WTC11 (cell line): ENCODE results near the gene AK8. TPM values are rescaled to one million over a fixed set of nuclear protein-coding genes. Genes with fewer than 3 reads are reported as not detected.
A peak's percentile ranks its signal among the peaks of the same experiment; 100 is the strongest.

Source experiments
- ATAC-seq: fragments of 200-7000 bp; cut with Tn5 transposase; 2 replicates; pipeline ENCODE4 v1.10.0; 2021; ENCODE audit warnings: mild to moderate bottlenecking, moderate library complexity
- CTCF ChIA-PET: fragments of 300-600 bp; sonication (Branson Sonifier 250); formaldehyde crosslinking; loops from one replicate; lab custom pipeline; 2021; ENCODE audit warnings: antibody characterized with exemption; lab: Charles Lee
- POLR2A ChIA-PET: fragments of 350-600 bp; sonication (Branson Sonifier 250); formaldehyde crosslinking; loops from one replicate; lab custom pipeline; 2021; ENCODE audit warnings: antibody characterized with exemption; lab: Charles Lee
- DNase-seq: peaks from one replicate; pipeline ENCODE4 v3.0.0; 2021; ENCODE audit warnings: low spot score
- H3K27ac Mint-ChIP-seq: 2 replicates; pipeline ENCODE4 v1.8.0; 2021; ENCODE audit warnings: mixed read lengths
- H3K27me3 Mint-ChIP-seq: 2 replicates; pipeline ENCODE4 v1.8.0; 2021; ENCODE audit warnings: low read depth, mild to moderate bottlenecking, moderate library complexity, mixed read lengths
- H3K36me3 Mint-ChIP-seq: 2 replicates; pipeline ENCODE4 v1.8.0; 2021; ENCODE audit warnings: mixed read lengths
- H3K4me1 Mint-ChIP-seq: 2 replicates; pipeline ENCODE4 v1.8.0; 2022; ENCODE audit warnings: mixed read lengths
- H3K4me3 Mint-ChIP-seq: 2 replicates; pipeline ENCODE4 v1.8.0; 2021; ENCODE audit warnings: mild to moderate bottlenecking, moderate library complexity, mixed read lengths
- H3K9me3 Mint-ChIP-seq: 2 replicates; pipeline ENCODE4 v1.8.0; 2021; ENCODE audit warnings: mixed read lengths
- ESRRA ChIP-seq: sonication (generic); formaldehyde crosslinking; IDR thresholded peaks from 2 replicates; pipeline ENCODE4 v1.8.1; 2022; ENCODE audit warnings: mild to moderate bottlenecking, missing genetic modification reagents, borderline replicate concordance
- NR2C2 ChIP-seq: sonication (generic); formaldehyde crosslinking; IDR thresholded peaks from 2 replicates; pipeline ENCODE4 v1.8.0; 2022; ENCODE audit warnings: mild to moderate bottlenecking, missing genetic modification reagents
- PRRX2 ChIP-seq: fragments of 250-450 bp; sonication (Bioruptor Pico); IDR thresholded peaks from 2 replicates; pipeline ENCODE4 v1.8.0; 2021; ENCODE audit warnings: mild to moderate bottlenecking
- RELA ChIP-seq: sonication (generic); formaldehyde crosslinking; IDR thresholded peaks from 2 replicates; pipeline ENCODE4 v1.8.1; 2022; ENCODE audit warnings: missing genetic modification reagents, mild to moderate bottlenecking, borderline replicate concordance
- SMAD4 ChIP-seq: sonication (generic); formaldehyde crosslinking; IDR thresholded peaks from 2 replicates; pipeline ENCODE4 v1.8.0; 2022; ENCODE audit warnings: mild to moderate bottlenecking, missing genetic modification reagents
- SOX15 ChIP-seq: fragments of 250-450 bp; sonication (Bioruptor Pico); IDR thresholded peaks from 2 replicates; pipeline ENCODE4 v1.9.0; 2021; ENCODE audit warnings: mild to moderate bottlenecking
- SP1 ChIP-seq: sonication (generic); formaldehyde crosslinking; conservative IDR thresholded peaks from 2 replicates; pipeline ENCODE4 v1.8.1; 2022; ENCODE audit warnings: missing genetic modification reagents
- ZNF317 ChIP-seq: sonication (generic); formaldehyde crosslinking; IDR thresholded peaks from 2 replicates; pipeline ENCODE4 v1.8.1; 2023; ENCODE audit warnings: low read depth, mild to moderate bottlenecking, moderate library complexity, missing genetic modification reagents, borderline replicate concordance
- ZNF396 ChIP-seq: fragments of 250-450 bp; sonication (Bioruptor Pico); IDR thresholded peaks from 2 replicates; pipeline ENCODE4 v1.8.0; 2021; ENCODE audit warnings: mild to moderate bottlenecking, moderate library complexity, borderline replicate concordance
- total RNA-seq: library from RNA; stranded (reverse); gene quantifications from 3 replicates; pipeline ENCODE4 v1.2.3, GENCODE V29; 2021
- TF ChIP-seq, protein P1 (sequence below): sonication (generic); formaldehyde crosslinking; IDR thresholded peaks from 2 replicates; pipeline ENCODE4 v1.8.0; 2022; ENCODE audit warnings: mild to moderate bottlenecking, missing genetic modification reagents
- TF ChIP-seq, protein P2 (sequence below): sonication (generic); formaldehyde crosslinking; IDR thresholded peaks from 2 replicates; pipeline ENCODE4 v1.8.1; 2023; ENCODE audit warnings: mild to moderate bottlenecking, missing genetic modification reagents
- TF ChIP-seq, protein P3 (sequence below): sonication (generic); formaldehyde crosslinking; IDR thresholded peaks from 2 replicates; pipeline ENCODE4 v1.8.1; 2023; ENCODE audit warnings: mild to moderate bottlenecking, missing genetic modification reagents, moderate library complexity
- TF ChIP-seq, protein P4 (sequence below): sonication (generic); formaldehyde crosslinking; IDR thresholded peaks from 2 replicates; pipeline ENCODE4 v1.8.1; 2022; ENCODE audit warnings: missing genetic modification reagents, borderline replicate concordance
- TF ChIP-seq, protein P5 (sequence below): fragments of 200-600 bp; IDR thresholded peaks from 2 replicates; pipeline ENCODE4 v1.8.0; 2022; ENCODE audit warnings: antibody characterized with exemption
- TF ChIP-seq, protein P6 (sequence below): fragments of 250-450 bp; sonication (Bioruptor Pico); IDR thresholded peaks from 2 replicates; pipeline ENCODE4 v2.1.2; 2022; ENCODE audit warnings: mild to moderate bottlenecking, moderate library complexity

AK8 gene
- total RNA-seq, 1 experiment from 2014 or later: 0.48 TPM

DNA sequence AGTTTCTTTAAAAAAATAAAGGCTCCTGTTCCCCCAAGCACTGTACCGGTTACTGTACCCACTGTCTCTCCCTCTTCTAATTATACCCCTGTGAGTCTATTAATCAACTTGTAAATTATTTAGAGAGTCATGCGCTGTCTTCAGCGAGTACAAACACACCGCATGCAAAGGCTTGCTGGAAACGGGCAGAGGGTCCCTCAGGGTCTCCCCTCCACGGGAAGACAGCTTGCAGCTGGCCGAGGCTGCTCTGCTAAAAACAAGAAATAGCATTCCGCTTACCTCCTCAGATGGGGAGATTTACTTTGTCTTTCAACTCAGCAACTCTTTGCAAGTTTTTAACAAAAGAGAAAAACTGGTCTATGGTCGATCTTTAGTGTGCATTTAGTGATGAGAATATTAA, 71.8 kb downstream of the AK8 start:
- no peaks in the 10 kb centered on the region for H3K36me3 Mint-ChIP-seq
- H3K4me1 Mint-ChIP-seq: peaks cover 35% of the 10 kb centered on the region
- ATAC-seq (no peak), DNase-seq (no peak)
- CTCF ChIA-PET: interaction anchor here (0.6 to 3.8 kb wide), 11 partner anchors 11 to 396 kb away, joined by 3 to 32 read pairs (median 5); partner anchors contain the start of genes CFAP77 and GFI1B
- H3K27me3 Mint-ChIP-seq: no peaks in the 10 kb centered on the region; the same call in 1 of the 2 replicates
- POLR2A ChIA-PET: interaction anchor here (0.6 kb wide), 1 partner anchor 594 kb away, joined by 3 read pairs; no protein-coding TSS in a partner anchor
- TF ChIP-seq, protein P1, sequence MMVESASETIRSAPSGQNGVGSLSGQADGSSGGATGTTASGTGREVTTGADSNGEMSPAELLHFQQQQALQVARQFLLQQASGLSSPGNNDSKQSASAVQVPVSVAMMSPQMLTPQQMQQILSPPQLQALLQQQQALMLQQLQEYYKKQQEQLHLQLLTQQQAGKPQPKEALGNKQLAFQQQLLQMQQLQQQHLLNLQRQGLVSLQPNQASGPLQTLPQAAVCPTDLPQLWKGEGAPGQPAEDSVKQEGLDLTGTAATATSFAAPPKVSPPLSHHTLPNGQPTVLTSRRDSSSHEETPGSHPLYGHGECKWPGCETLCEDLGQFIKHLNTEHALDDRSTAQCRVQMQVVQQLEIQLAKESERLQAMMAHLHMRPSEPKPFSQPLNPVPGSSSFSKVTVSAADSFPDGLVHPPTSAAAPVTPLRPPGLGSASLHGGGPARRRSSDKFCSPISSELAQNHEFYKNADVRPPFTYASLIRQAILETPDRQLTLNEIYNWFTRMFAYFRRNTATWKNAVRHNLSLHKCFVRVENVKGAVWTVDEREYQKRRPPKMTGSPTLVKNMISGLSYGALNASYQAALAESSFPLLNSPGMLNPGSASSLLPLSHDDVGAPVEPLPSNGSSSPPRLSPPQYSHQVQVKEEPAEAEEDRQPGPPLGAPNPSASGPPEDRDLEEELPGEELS (CRISPR knock-in tag): no peak
- TF ChIP-seq PRRX2 (CRISPR knock-in tag) (no peak), RELA (CRISPR knock-in tag) (no peak), SOX15 (CRISPR knock-in tag) (no peak)
- TF ChIP-seq, protein P2, sequence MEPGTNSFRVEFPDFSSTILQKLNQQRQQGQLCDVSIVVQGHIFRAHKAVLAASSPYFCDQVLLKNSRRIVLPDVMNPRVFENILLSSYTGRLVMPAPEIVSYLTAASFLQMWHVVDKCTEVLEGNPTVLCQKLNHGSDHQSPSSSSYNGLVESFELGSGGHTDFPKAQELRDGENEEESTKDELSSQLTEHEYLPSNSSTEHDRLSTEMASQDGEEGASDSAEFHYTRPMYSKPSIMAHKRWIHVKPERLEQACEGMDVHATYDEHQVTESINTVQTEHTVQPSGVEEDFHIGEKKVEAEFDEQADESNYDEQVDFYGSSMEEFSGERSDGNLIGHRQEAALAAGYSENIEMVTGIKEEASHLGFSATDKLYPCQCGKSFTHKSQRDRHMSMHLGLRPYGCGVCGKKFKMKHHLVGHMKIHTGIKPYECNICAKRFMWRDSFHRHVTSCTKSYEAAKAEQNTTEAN: no peak
- TF ChIP-seq, protein P3, sequence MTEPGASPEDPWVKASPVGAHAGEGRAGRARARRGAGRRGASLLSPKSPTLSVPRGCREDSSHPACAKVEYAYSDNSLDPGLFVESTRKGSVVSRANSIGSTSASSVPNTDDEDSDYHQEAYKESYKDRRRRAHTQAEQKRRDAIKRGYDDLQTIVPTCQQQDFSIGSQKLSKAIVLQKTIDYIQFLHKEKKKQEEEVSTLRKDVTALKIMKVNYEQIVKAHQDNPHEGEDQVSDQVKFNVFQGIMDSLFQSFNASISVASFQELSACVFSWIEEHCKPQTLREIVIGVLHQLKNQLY (CRISPR knock-in tag): no peak
- TF ChIP-seq, all 79 proteins: peak for 0
- no peak overlapping the region for H3K4me3 Mint-ChIP-seq
- H3K9me3 Mint-ChIP-seq: no peaks in the 10 kb centered on the region
- peak overlapping the region; percentile 78 for H3K27ac Mint-ChIP-seq

DNA sequence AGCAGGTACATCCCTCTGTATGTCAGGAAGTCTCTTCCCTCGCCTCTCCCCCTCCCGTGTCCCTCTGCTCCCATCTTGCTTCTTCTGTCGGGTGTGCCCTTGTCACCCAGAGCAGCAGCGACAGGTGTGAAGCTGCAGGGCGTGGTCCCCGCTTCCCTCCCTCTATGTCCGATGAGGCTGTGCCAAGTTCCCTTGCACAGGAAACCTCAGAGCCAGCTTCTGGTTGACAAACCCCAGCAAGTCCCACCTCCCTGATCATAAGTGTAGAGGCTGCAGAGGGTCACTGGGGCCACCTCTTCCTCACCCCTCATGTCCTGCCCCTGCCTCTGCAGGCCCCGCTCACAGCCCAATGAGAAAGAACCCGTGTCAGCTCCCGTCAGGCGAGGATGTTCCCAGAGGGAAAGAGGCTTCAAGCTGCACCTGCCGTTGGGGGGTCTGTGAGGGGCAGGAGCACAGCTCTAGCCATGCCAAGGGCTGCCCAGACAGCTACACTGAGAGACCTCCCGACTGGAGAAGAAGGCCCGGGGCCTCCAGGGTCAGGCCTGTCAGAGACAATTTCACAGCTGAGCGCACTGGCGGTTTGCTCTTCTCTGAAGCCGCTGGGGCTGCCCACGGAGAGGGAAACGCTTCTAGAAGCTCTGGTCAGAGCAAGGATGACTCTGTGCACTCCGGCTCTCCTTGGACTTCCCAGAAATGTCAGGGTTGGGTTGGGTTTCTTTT, 73.3 kb downstream of the AK8 start:
- H3K4me3 Mint-ChIP-seq: no peak overlapping the region
- ATAC-seq (no peak), DNase-seq (no peak)
- no peaks in the 10 kb centered on the region for H3K9me3 Mint-ChIP-seq
- H3K36me3 Mint-ChIP-seq: no peaks in the 10 kb centered on the region
- CTCF ChIA-PET: interaction anchor here (0.7 to 3.8 kb wide), 9 partner anchors 7 to 167 kb away, joined by 3 to 32 read pairs (median 3); no protein-coding TSS in a partner anchor
- POLR2A ChIA-PET: no interaction called here
- H3K4me1 Mint-ChIP-seq: peaks cover 43% of the 10 kb centered on the region
- TF ChIP-seq, protein P1 (CRISPR knock-in tag): no peak
- TF ChIP-seq, protein P4, sequence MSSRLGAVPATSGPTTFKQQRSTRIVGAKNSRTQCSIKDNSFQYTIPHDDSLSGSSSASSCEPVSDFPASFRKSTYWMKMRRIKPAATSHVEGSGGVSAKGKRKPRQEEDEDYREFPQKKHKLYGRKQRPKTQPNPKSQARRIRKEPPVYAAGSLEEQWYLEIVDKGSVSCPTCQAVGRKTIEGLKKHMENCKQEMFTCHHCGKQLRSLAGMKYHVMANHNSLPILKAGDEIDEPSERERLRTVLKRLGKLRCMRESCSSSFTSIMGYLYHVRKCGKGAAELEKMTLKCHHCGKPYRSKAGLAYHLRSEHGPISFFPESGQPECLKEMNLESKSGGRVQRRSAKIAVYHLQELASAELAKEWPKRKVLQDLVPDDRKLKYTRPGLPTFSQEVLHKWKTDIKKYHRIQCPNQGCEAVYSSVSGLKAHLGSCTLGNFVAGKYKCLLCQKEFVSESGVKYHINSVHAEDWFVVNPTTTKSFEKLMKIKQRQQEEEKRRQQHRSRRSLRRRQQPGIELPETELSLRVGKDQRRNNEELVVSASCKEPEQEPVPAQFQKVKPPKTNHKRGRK: no peak
- TF ChIP-seq, protein P3 (CRISPR knock-in tag): no peak
- TF ChIP-seq, protein P5, sequence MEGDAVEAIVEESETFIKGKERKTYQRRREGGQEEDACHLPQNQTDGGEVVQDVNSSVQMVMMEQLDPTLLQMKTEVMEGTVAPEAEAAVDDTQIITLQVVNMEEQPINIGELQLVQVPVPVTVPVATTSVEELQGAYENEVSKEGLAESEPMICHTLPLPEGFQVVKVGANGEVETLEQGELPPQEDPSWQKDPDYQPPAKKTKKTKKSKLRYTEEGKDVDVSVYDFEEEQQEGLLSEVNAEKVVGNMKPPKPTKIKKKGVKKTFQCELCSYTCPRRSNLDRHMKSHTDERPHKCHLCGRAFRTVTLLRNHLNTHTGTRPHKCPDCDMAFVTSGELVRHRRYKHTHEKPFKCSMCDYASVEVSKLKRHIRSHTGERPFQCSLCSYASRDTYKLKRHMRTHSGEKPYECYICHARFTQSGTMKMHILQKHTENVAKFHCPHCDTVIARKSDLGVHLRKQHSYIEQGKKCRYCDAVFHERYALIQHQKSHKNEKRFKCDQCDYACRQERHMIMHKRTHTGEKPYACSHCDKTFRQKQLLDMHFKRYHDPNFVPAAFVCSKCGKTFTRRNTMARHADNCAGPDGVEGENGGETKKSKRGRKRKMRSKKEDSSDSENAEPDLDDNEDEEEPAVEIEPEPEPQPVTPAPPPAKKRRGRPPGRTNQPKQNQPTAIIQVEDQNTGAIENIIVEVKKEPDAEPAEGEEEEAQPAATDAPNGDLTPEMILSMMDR: no peak
- TF ChIP-seq, protein P6, sequence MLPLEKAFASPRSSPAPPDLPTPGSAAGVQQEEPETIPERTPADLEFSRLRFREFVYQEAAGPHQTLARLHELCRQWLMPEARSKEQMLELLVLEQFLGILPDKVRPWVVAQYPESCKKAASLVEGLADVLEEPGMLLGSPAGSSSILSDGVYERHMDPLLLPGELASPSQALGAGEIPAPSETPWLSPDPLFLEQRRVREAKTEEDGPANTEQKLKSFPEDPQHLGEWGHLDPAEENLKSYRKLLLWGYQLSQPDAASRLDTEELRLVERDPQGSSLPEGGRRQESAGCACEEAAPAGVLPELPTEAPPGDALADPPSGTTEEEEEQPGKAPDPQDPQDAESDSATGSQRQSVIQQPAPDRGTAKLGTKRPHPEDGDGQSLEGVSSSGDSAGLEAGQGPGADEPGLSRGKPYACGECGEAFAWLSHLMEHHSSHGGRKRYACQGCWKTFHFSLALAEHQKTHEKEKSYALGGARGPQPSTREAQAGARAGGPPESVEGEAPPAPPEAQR (CRISPR knock-in tag): no peak
- TF ChIP-seq ZNF396 (CRISPR knock-in tag) (no peak), NR2C2 (CRISPR knock-in tag) (no peak), ESRRA (CRISPR knock-in tag) (no peak), SMAD4 (CRISPR knock-in tag) (no peak), SP1 (CRISPR knock-in tag) (no peak), ZNF317 (CRISPR knock-in tag) (no peak)
- peaks cover 4% of the 10 kb centered on the region for H3K27me3 Mint-ChIP-seq
- no peak overlapping the region for H3K27ac Mint-ChIP-seq
